ENCODE measurements around the gene TENT4A. TPM values are rescaled to one million over a fixed set of nuclear protein-coding genes. Genes with fewer than 3 reads are reported as not detected.

TENT4A gene
- total RNA-seq, 1 donor from 2014 or later, result 9.5 TPM

DNA sequence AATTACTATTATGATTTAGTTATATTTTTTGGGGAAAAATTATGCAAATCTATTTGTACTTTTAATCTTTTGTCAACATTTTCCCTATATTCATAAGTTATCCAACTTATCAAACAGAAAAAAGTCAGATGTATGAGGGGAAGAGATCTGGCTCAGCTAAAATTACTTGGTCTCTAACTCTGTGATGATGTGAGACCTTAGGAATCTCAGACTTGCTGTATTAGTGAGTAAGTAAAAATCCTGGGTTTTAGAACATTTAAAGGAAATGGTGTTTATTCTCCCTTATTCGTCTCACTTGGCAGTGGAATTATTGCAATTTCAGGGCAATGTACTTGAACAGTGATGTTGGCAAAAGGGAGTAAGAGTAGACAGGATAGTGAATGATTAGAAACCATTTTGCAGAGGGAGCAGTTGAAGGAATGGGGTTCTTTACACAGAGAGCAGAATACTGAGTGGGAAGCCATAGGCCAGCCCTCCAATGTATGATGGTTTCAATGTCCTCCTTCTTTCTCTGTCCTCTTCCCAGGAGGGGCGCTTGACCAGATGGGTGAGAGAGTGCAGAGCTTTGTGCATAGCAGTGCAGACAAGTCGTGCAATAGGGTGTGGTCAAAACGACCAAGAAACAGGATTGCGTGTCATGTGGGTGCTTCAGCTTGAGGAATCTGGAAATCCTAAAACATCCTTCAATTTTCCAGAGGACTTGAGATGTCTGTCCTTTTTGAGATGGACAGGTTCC is 91.7 kb downstream of the TENT4A start:
- DNase-seq, result no peak
- TF ChIP-seq, protein P1, sequence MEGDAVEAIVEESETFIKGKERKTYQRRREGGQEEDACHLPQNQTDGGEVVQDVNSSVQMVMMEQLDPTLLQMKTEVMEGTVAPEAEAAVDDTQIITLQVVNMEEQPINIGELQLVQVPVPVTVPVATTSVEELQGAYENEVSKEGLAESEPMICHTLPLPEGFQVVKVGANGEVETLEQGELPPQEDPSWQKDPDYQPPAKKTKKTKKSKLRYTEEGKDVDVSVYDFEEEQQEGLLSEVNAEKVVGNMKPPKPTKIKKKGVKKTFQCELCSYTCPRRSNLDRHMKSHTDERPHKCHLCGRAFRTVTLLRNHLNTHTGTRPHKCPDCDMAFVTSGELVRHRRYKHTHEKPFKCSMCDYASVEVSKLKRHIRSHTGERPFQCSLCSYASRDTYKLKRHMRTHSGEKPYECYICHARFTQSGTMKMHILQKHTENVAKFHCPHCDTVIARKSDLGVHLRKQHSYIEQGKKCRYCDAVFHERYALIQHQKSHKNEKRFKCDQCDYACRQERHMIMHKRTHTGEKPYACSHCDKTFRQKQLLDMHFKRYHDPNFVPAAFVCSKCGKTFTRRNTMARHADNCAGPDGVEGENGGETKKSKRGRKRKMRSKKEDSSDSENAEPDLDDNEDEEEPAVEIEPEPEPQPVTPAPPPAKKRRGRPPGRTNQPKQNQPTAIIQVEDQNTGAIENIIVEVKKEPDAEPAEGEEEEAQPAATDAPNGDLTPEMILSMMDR (IDR thresholded peaks at IDR 0.05; ENCODE audit: borderline replicate concordance), result no peak
- no peak overlapping the region for H3K27ac ChIP-seq (replicated peaks)

DNA sequence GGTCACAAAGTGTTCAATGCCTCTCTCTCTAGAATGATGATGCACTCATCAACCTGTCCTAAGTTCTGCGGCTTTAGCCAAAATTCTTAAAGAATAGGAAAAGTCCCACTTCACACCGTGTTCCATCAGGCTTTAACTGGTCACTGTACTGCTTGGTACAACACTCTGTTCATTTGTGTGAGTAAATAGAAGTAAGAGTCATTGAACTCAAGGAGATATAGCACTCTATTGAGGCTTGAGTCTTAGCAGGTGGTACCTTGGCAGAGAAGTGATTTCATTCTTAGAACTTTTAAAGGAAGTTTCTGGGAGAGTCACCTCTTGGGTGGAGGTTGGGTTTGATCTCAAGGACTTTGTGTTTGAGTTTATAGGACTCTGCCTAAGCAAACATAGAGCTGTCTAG is 92.6 kb downstream of the TENT4A start:
- Histone ChIP-seq H3K4me1 (no peaks in the 10 kb centered on the region), H3K27ac (replicated peaks) (no peak overlapping the region), H3K4me3 (no peak overlapping the region), H3K27me3 (ENCODE audit: low read depth) (peaks cover 7% of the 10 kb centered on the region), H3K36me3 (no peaks in the 10 kb centered on the region), H3K9me3 (replicated peaks) (peaks cover 18% of the 10 kb centered on the region)
- intact Hi-C loops (cut with micrococcal nuclease), result no loop called here
- no peak for DNase-seq
- TF ChIP-seq, protein P1 (IDR thresholded peaks at IDR 0.05; ENCODE audit: borderline replicate concordance), result no peak

More for the DNA sequence above, 91.7 kb downstream of the TENT4A start:
- Histone ChIP-seq H3K36me3 (no peaks in the 10 kb centered on the region), H3K4me1 (no peaks in the 10 kb centered on the region), H3K27me3 (ENCODE audit: low read depth) (peaks cover 7% of the 10 kb centered on the region), H3K9me3 (replicated peaks) (peaks cover 18% of the 10 kb centered on the region), H3K4me3 (no peak overlapping the region)
- intact Hi-C loops (cut with micrococcal nuclease), result no loop called here

Other genes with a start within 250 kb of the TENT4A start
- 34.4 TPM for gene NSUN2, start 80.4 kb upstream of the TENT4A start, total RNA-seq
- gene SRD5A1, start 80.0 kb upstream of the TENT4A start, total RNA-seq, result 2.5 TPM

All from left ventricle myocardium inferior (tissue), 1 donor.